Neural progenitor cell (in vitro differentiated cells): ENCODE data around the gene DISP3. TPM values are rescaled to one million over a fixed set of nuclear protein-coding genes. Genes with fewer than 3 reads are reported as not detected.

Experiments used
- DNase-seq: peaks from one replicate; pipeline ENCODE4 v3.0.0-alpha.2; 2016; ENCODE audit warnings: low spot score
- H2AFZ ChIP-seq: fragments of 200-600 bp; sonication (generic); replicated peaks from 2 replicates; pipeline ENCODE4 v1.6.1; 2016; ENCODE audit warnings: antibody characterized with exemption
- H3F3A ChIP-seq: fragments of 200-600 bp; sonication (generic); 2 replicates; pipeline ENCODE4 v1.6.1; 2016; ENCODE audit warnings: antibody characterized with exemption, low read depth
- H3K27ac ChIP-seq: fragments of 200-600 bp; sonication (generic); 2 replicates; pipeline ENCODE4 v1.5.1; 2016; ENCODE audit warnings: mild to moderate bottlenecking
- H3K27me3 ChIP-seq: fragments of 200-600 bp; sonication (generic); 2 replicates; pipeline ENCODE4 v1.6.1; 2016; ENCODE audit warnings: mild to moderate bottlenecking, moderate library complexity
- H3K36me3 ChIP-seq: fragments of 200-600 bp; sonication (generic); 2 replicates; pipeline ENCODE4 v1.5.1; 2016
- H3K4me1 ChIP-seq: fragments of 200-600 bp; sonication (generic); 2 replicates; pipeline ENCODE4 v1.6.1; 2016; ENCODE audit warnings: mixed run types
- H3K4me2 ChIP-seq: fragments of 200-600 bp; sonication (generic); 2 replicates; pipeline ENCODE4 v1.6.1; 2016
- H3K4me3 ChIP-seq: fragments of 200-600 bp; sonication (generic); 2 replicates; pipeline ENCODE4 v1.5.1; 2016
- H3K79me2 ChIP-seq: fragments of 200-600 bp; sonication (generic); 2 replicates; pipeline ENCODE4 v1.6.1; 2016; ENCODE audit warnings: low read depth
- H3K9ac ChIP-seq: fragments of 200-600 bp; sonication (generic); 2 replicates; pipeline ENCODE4 v1.6.1; 2016
- H3K9me3 ChIP-seq: fragments of 200-600 bp; sonication (generic); 2 replicates; pipeline ENCODE4 v1.5.1; 2016; ENCODE audit warnings: low read depth
- H4K20me1 ChIP-seq: fragments of 200-600 bp; sonication (generic); 2 replicates; pipeline ENCODE4 v1.6.1; 2016; ENCODE audit warnings: low read depth
- H3K27ac Mint-ChIP-seq: 3 replicates; pipeline ENCODE4 v1.8.0; 2021; ENCODE audit warnings: mixed read lengths
- H3K27me3 Mint-ChIP-seq: 2 replicates; pipeline ENCODE4 v1.8.0; 2022; ENCODE audit warnings: low read depth, mild to moderate bottlenecking, inconsistent platforms, moderate library complexity, mixed read lengths; ENCODE audit not compliant: insufficient read depth
- H3K36me3 Mint-ChIP-seq: 3 replicates; pipeline ENCODE4 v1.8.0; 2021; ENCODE audit warnings: mixed read lengths
- H3K4me1 Mint-ChIP-seq: 3 replicates; pipeline ENCODE4 v1.8.0; 2021; ENCODE audit warnings: mixed read lengths
- H3K4me3 Mint-ChIP-seq: 3 replicates; pipeline ENCODE4 v1.8.0; 2021; ENCODE audit warnings: mild to moderate bottlenecking, moderate library complexity, mixed read lengths
- H3K9me3 Mint-ChIP-seq: 3 replicates; pipeline ENCODE4 v1.8.0; 2020; ENCODE audit warnings: mixed read lengths
- EZH2 ChIP-seq: fragments of 200-600 bp; sonication (generic); IDR thresholded peaks from 2 replicates; pipeline ENCODE4 v1.6.1; 2017; ENCODE audit warnings: antibody characterized with exemption, mild to moderate bottlenecking, moderate library complexity
- EZH2phosphoT487 ChIP-seq: fragments of 200-600 bp; sonication (generic); IDR thresholded peaks from 2 replicates; pipeline ENCODE4 v1.6.1; 2017; ENCODE audit warnings: antibody characterized with exemption
- total RNA-seq: library from RNA; depleted of rRNA; stranded (reverse); fragments of >200 nt; gene quantifications from 2 replicates; pipeline ENCODE4 v1.2.3, GENCODE V29; 2015; ENCODE audit warnings: low replicate concordance
- TF ChIP-seq, protein P1 (sequence below): fragments of 200-600 bp; sonication (generic); IDR thresholded peaks from 2 replicates; pipeline ENCODE4 v1.5.1; 2017; ENCODE audit warnings: antibody characterized with exemption, mild to moderate bottlenecking

Gene DISP3
- total RNA-seq, 1 donor from 2014 or later, result 2.0 TPM

DNA sequence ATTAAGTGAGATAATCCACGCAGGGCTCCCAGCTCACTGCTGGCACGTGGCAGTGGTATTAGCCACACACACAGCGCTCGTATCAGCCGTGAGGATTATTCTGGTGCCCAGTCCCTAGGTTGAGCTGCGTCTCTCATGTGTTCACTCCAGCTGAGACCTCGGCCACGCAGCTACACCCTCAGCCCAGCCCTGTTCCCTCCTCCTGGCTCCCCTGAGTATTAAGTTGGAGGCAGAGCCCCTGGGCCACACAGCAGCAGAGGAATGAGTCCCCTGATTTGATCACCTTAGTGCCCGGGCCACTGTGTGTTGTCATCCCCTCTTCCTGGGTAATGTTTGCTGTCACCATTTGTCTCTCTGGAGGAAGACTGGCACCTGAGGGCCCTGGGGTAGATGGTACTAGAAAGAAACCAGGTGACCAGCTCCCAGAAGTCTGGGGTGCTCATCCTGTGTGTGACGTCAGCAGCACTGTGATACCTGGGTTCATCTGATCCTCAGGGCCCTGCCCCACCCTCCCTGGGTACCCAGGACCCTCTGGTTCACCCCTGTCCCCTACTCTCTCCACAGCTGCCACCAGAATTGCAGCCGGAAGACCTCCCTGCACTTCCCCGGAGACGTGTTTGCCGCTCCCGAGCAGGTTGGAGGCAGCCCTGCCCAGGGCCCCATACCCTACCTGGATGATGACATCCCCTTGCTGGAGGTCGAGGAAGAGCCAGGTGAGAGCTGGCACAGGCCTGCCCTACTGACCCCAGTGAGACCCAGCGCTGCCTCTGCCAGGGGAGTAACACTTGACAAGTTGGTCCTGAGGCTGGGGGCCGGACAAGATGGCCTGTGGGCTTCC is 40.1 kb downstream of the DISP3 start:
- Mint-ChIP-seq H3K9me3 (no peaks in the 10 kb centered on the region), H3K27me3 (no peaks in the 10 kb centered on the region), H3K27ac (no peak overlapping the region), H3K4me3 (no peak overlapping the region), H3K4me1 (peaks cover 3% of the 10 kb centered on the region), H3K36me3 (peaks cover 9% of the 10 kb centered on the region)
- Histone ChIP-seq H3F3A (no peaks in the 10 kb centered on the region), H3K9me3 (no peaks in the 10 kb centered on the region), H3K36me3 (no peaks in the 10 kb centered on the region), H3K79me2 (no peaks in the 10 kb centered on the region), H3K27me3 (no peaks in the 10 kb centered on the region), H2AFZ (no peak overlapping the region), H3K4me2 (no peak overlapping the region), H3K9ac (no peak overlapping the region), H4K20me1 (no peaks in the 10 kb centered on the region), H3K4me1 (no peaks in the 10 kb centered on the region), H3K4me3 (no peak overlapping the region), H3K27ac (no peak overlapping the region)
- no peak for DNase-seq
- TF ChIP-seq EZH2, result no peak
- TF ChIP-seq EZH2phosphoT487, result no peak
- TF ChIP-seq, protein P1, sequence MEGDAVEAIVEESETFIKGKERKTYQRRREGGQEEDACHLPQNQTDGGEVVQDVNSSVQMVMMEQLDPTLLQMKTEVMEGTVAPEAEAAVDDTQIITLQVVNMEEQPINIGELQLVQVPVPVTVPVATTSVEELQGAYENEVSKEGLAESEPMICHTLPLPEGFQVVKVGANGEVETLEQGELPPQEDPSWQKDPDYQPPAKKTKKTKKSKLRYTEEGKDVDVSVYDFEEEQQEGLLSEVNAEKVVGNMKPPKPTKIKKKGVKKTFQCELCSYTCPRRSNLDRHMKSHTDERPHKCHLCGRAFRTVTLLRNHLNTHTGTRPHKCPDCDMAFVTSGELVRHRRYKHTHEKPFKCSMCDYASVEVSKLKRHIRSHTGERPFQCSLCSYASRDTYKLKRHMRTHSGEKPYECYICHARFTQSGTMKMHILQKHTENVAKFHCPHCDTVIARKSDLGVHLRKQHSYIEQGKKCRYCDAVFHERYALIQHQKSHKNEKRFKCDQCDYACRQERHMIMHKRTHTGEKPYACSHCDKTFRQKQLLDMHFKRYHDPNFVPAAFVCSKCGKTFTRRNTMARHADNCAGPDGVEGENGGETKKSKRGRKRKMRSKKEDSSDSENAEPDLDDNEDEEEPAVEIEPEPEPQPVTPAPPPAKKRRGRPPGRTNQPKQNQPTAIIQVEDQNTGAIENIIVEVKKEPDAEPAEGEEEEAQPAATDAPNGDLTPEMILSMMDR, result no peak

DNA sequence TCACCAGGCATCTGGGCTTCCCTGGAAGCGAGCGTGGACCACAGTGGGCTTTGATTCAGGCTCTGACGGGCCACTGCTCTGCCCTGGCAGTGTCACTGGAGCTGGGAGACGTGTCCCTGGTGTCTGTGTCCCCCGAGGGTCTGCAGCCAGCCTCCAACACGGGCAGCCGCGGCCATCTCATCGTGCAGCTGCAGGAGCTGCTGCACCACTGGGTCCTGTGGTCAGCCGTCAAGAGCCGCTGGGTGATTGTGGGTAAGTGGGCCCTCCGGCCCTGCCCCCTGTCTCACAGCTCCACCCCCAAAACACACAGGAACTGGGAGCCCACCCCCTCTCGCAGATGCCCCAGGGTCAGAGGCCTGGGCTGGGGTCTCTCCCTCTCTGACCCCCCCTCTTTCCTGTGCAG is 40.7 kb downstream of the DISP3 start:
- Mint-ChIP-seq H3K9me3 (no peaks in the 10 kb centered on the region), H3K27me3 (no peaks in the 10 kb centered on the region), H3K36me3 (peaks cover 5% of the 10 kb centered on the region), H3K4me3 (no peak overlapping the region), H3K27ac (no peak overlapping the region), H3K4me1 (peaks cover 3% of the 10 kb centered on the region)
- no peaks in the 10 kb centered on the region for H3K27me3 ChIP-seq
- no peaks in the 10 kb centered on the region for H3F3A ChIP-seq
- H3K27ac ChIP-seq, result no peak overlapping the region
- TF ChIP-seq, protein P1, result no peak
- TF ChIP-seq EZH2phosphoT487 (no peak), EZH2 (no peak)
- H3K4me1 ChIP-seq, result no peaks in the 10 kb centered on the region
- no peak for DNase-seq
- H4K20me1 ChIP-seq, result no peaks in the 10 kb centered on the region
- H3K9ac ChIP-seq, result no peak overlapping the region
- no peak overlapping the region for H3K4me3 ChIP-seq
- H3K79me2 ChIP-seq, result no peaks in the 10 kb centered on the region
- no peak overlapping the region for H3K4me2 ChIP-seq
- H2AFZ ChIP-seq, result no peak overlapping the region
- H3K9me3 ChIP-seq, result no peaks in the 10 kb centered on the region
- H3K36me3 ChIP-seq, result no peaks in the 10 kb centered on the region

DNA sequence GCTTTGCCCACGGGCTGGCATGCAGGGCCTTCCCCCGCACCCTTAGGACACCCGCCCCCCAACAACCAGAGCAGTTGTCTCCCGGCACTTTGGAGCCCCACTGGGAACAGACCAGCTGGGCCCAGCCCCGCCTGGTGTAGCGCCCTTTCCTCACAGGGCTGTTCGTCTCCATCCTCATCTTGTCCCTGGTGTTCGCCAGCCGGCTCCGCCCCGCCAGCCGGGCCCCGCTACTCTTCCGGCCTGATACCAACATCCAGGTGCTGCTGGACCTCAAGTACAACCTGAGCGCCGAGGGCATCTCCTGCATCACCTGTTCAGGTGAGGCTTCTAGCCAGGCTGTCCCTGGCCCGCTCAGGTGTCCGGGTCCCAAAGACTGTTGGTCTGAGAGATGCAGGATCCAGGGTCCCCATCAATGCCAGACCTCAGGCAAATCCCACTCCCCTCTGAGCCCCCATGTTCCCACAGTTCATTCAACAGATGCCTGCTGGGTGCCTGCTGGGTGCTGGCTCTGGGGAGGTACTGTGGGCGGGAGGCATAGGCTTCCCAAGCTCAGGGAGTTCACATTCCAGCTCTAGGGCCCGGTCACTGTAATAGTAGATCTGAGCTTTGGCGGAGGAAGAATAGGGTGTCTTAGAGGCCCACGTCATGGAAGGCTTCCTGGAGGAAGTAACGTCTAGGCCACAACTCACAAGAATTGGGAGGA is 41.7 kb downstream of the DISP3 start:
- TF ChIP-seq EZH2phosphoT487 (no peak), EZH2 (no peak)
- TF ChIP-seq, protein P1, result no peak
- Mint-ChIP-seq H3K27ac (peak overlapping the region; percentile 46), H3K4me1 (peaks cover 3% of the 10 kb centered on the region), H3K27me3 (no peaks in the 10 kb centered on the region), H3K4me3 (no peak overlapping the region), H3K36me3 (peaks cover 2% of the 10 kb centered on the region), H3K9me3 (no peaks in the 10 kb centered on the region)
- Histone ChIP-seq H3K9me3 (no peaks in the 10 kb centered on the region), H3K4me2 (no peak overlapping the region), H3K27ac (no peak overlapping the region), H3K4me3 (no peak overlapping the region), H3K9ac (no peak overlapping the region), H3K4me1 (no peaks in the 10 kb centered on the region), H2AFZ (no peak overlapping the region), H4K20me1 (no peaks in the 10 kb centered on the region), H3K36me3 (no peaks in the 10 kb centered on the region), H3K79me2 (no peaks in the 10 kb centered on the region), H3F3A (no peaks in the 10 kb centered on the region), H3K27me3 (no peaks in the 10 kb centered on the region)
- no peak for DNase-seq
